A673 (cell line): ENCODE data around the gene NR0B2.

Experiments used
- CTCF ChIP-seq: fragments of 300-800, 200-600 bp; sonication (generic); conservative IDR thresholded peaks from 2 replicates; pipeline ENCODE4 v1.5.1; 2017; ENCODE audit warnings: low read depth, mild to moderate bottlenecking, antibody characterized with exemption, low read length, moderate library complexity, mixed read lengths
- EZH2 ChIP-seq: fragments of 200-600 bp; sonication (generic); IDR thresholded peaks from 2 replicates; pipeline ENCODE4 v1.6.1; 2017; ENCODE audit warnings: borderline replicate concordance, low read depth, mild to moderate bottlenecking, mixed read lengths, antibody characterized with exemption, low read length; ENCODE audit not compliant: poor library complexity, severe bottlenecking

DNA sequence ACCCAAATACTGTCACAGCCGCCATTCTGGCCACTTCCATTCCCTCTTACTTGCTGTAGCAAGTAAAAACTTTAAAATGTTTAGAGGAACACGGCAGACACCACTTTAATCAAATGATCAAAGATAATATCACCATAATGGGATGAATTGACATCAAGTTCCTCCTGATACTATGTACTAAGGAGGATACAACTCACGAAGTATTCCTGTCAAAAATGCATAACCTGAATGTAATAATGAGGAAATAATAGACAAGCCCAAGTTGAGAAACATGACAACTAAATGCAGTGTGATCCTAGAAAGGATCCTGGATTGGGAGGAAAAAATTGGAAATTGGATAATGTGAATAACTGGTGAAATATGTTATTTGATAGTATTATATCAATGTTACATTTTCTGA, 42.5 kb upstream of the NR0B2 start:
- no peak for TF ChIP-seq CTCF
- TF ChIP-seq EZH2 = no peak
